BJ (cell line): Measurements from ENCODE around the gene LAMTOR1. TPM values are rescaled to one million over a fixed set of nuclear protein-coding genes. Genes with fewer than 3 reads are reported as not detected.

Source experiments
- CTCF ChIA-PET: fragments of 350-600 bp; formaldehyde crosslinking; extraction: SDS; loops from one replicate; lab custom pipeline; 2021; ENCODE audit warnings: antibody characterized with exemption, inconsistent platforms; lab: Yijun Ruan, JAX
- POLR2A ChIA-PET: fragments of 300-600 bp; sonication (Branson Sonifier 250); formaldehyde crosslinking; extraction: SDS; loops from one replicate; lab custom pipeline; 2021; ENCODE audit warnings: antibody characterized with exemption; lab: Charles Lee
- DNase-seq: peaks from one replicate; pipeline ENCODE4 v3.0.0-alpha.2; 2011; ENCODE audit warnings: low read depth
- H3K27me3 ChIP-seq: 2 replicates; pipeline ENCODE4 v1.6.0; 2011; ENCODE audit warnings: low read length; ENCODE audit not compliant: control insufficient read depth, insufficient read depth
- H3K36me3 ChIP-seq: 2 replicates; pipeline ENCODE4 v1.5.1; 2011; ENCODE audit warnings: low read length; ENCODE audit not compliant: control insufficient read depth, insufficient read depth
- H3K4me3 ChIP-seq: 2 replicates; pipeline ENCODE4 v1.5.1; 2011; ENCODE audit warnings: low read depth, mild to moderate bottlenecking, control low read depth, low read length
- CTCF ChIP-seq: IDR thresholded peaks from 2 replicates; pipeline ENCODE4 v1.5.1; 2011; ENCODE audit warnings: low read depth, mild to moderate bottlenecking, control low read depth, inconsistent platforms, low read length, moderate library complexity; ENCODE audit not compliant: insufficient read depth
- polyA plus RNA-seq: library from polyadenylated mRNA; depleted of rRNA; stranded (reverse); fragments of >200 nt; gene quantifications from 2 replicates; pipeline ENCODE4 v1.2.3, GENCODE V29; 2011

Gene LAMTOR1
- polyA plus RNA-seq, 1 experiment, result 145 TPM

DNA sequence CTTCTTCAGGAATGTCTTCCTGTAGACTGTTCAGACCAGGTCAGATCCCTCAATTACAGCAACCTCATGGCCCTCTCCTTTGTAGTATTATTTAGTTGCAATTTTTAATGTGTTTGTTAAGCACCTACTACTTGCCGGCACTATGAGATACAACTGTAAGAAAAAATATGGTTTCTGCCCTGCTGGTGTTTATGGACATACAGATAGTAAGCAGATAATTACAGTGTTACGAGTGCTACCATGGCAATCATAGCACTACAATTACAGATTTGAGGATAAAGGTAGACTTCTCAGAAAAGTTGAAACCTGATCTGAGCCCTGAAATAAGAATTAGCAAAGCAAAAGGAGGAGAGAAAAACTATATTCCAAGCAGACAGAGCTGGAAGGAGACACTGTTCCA, 19.7 kb downstream of the LAMTOR1 start:
- H3K4me3 ChIP-seq, result no peak overlapping the region
- ChIA-PET CTCF (interaction anchor here (1.3 to 3.7 kb wide), 3 partner anchors 9 to 100 kb away, joined by 3 to 31 read pairs (median 11); no protein-coding TSS in a partner anchor), POLR2A (no interaction called here)
- TF ChIP-seq CTCF, result no peak
- 0 out of 2 replicates have a peak, but pooled peaks cover 1% of the 10 kb centered on the region for H3K36me3 ChIP-seq
- no peak for DNase-seq
- H3K27me3 ChIP-seq, result no peaks in the 10 kb centered on the region

GRCh38 chr11:72081821-72082453, 21.2 kb downstream of the LAMTOR1 start:
- TF ChIP-seq CTCF, result no peak
- ChIA-PET CTCF (interaction anchor here (0.6 to 2.2 kb wide), 9 partner anchors 10 to 62 kb away, joined by 3 to 28 read pairs (median 4); no protein-coding TSS in a partner anchor), POLR2A (no interaction called here)

GRCh38 chr11:72081184-72081644, 21.9 kb downstream of the LAMTOR1 start:
- Histone ChIP-seq H3K27me3 (no peaks in the 10 kb centered on the region), H3K36me3 (no peaks in the 10 kb centered on the region), H3K4me3 (peak overlapping the region; percentile 87)
- TF ChIP-seq CTCF, result no peak
- POLR2A ChIA-PET, result no interaction called here
- no peak for DNase-seq
- CTCF ChIA-PET, result interaction anchor here (0.7 to 2.2 kb wide), 7 partner anchors 11 to 63 kb away, joined by 3 to 28 read pairs (median 4); no protein-coding TSS in a partner anchor

More at GRCh38 chr11:72081821-72082453, 21.2 kb downstream of the LAMTOR1 start:
- Histone ChIP-seq H3K36me3 (no peaks in the 10 kb centered on the region), H3K4me3 (no peak overlapping the region), H3K27me3 (no peaks in the 10 kb centered on the region)
- no peak for DNase-seq

DNA sequence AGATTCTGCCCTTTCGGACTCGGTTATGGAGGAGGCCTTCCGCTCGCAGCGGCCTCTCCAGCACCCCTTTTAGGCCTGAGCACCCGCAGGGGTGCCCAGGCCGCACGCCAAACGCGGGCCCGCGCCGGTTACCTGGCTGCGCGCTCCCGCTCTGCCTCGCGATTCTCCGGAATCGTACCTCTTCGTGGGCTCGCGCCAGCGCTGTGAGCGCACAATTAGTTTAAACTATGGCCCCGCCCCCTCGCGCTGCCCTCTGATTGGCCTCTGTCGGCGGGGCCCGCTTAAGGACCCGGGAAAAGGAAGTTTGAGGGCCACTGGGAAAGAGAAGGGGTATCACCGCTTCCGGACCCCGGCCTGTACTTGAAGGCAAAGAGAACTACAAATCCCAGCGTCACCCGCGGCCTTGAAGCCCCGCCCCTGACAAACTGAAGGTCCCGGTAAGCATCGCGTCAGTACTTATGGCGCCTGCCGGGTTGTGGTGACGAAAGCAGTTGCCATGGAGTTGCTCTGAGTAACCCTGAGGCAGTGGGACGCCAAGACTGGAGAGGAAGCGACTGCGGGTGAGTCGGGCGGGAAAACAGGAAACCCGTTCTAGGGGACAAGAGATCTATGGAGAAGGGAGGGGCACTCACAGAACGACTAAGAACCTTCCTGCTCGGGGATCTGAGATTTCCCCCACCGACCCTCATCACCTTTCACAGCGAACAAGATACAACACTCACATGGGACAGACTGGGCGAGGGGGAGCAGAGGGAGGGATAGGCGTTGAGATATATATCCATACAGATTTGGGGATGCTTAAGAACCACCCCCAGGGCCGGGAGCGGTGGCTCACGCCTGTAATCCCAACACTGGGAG, 22.5 kb downstream of the LAMTOR1 start, which contains the start of the genes LRRC51 and NUMA1:
Gene LRRC51 (plus strand): TSS at position 525 of the 858 bp plus-strand sequence. CDS start 8,234 bp downstream, outside the sequence.
Gene NUMA1 (minus strand): TSS at position 217 of the 858 bp plus-strand sequence. CDS start 44,599 bp downstream, outside the sequence.
- ChIA-PET POLR2A (no interaction called here), CTCF (interaction anchor here (0.9 to 4.0 kb wide), 4 partner anchors 10 to 64 kb away, joined by 3 to 28 read pairs (median 10); no protein-coding TSS in a partner anchor)
- no peak for TF ChIP-seq CTCF
- peak within 1 kb of the TSS; percentile 87 for H3K4me3 ChIP-seq
- peak; percentile 100 for DNase-seq
- H3K27me3 ChIP-seq, result no peaks in the 10 kb centered on the region
- no peaks in the 10 kb centered on the region for H3K36me3 ChIP-seq
